Heart left ventricle (tissue), 13 donors: ENCODE measurements around the gene GABRB3.

ENCODE experiments used
- CTCF ChIP-seq, 12 donors: fragments of 200-600 bp; sonication (generic) in 4 of 12; IDR thresholded peaks; one replicate each; pipeline versions ENCODE4 v1.5.0 to v1.8.0; 2018 to 2022; ENCODE audit warnings: antibody characterized with exemption in 12 of 12, mild to moderate bottlenecking in 5 of 12
- POLR2A ChIP-seq, 2 donors: fragments of 450-650 bp; IDR thresholded peaks; one replicate each; pipeline ENCODE4 v1.6.1; 2017; ENCODE audit warnings: antibody characterized with exemption in 2 of 2, mild to moderate bottlenecking in 2 of 2, moderate library complexity in 2 of 2
- donor health status: ischemic (EF 13 %, LVEDD 7.1; RV severe dilation, severe dysfunction).
- donor health status: DM: no; HTN: yes; CAD: no.
- donor health status: DM: no; HTN: no; CAD: no.
- donor health status: ischemic (EF 25% LVEDD 6.9; RV normal size, moderate dysfunction).
- donor health status: ischemic (EF 25% LVEDD 5.7; RV mildly dilated, moderate dysfunction).
- donor health status: ischemic (EF 35%, LVEDD 5.7; RV mildly dilated, moderate dysfunction).
- donor health status: nonischemic (EF 11% LVEDD 7.7; RV severe dilation, severe dysfunction).
- donor health status: DM: yes; HTN: yes; CAD: no.
- donor health status: PGD.
- donor health status: ischemic (EF 29% LVEDD 5.4; RV normal size, mild dysfunction).
- donor health status: nonischemic (EF 23%, LVEDD 6.1; RV moderate dilation, normal function).

- TF ChIP-seq POLR2A (IDR thresholded peaks at IDR 0.05): no peak
- TF ChIP-seq CTCF (IDR thresholded peaks at IDR 0.05): no peak
Observed at GRCh38 chr15:26805470-26805869, 32.6 kb upstream of the GABRB3 start.
